GM15510 (cell line): Measurements from ENCODE around the gene SRSF2.

Experiments used
- POLR2A ChIP-seq: IDR thresholded peaks from 3 replicates; pipeline ENCODE4 v1.6.1; 2011; ENCODE audit warnings: borderline replicate concordance; ENCODE audit not compliant: insufficient read length; ENCODE audit errors: extremely low read depth

The SRSF2 gene

GRCh38 chr17:76727745-76728456 is 9.2 kb downstream of the SRSF2 start:
- peak; percentile 18 for TF ChIP-seq POLR2A

GRCh38 chr17:76726776-76727718 is 10.1 kb downstream of the SRSF2 start, which contains the start of gene METTL23:
TSS of gene METTL23 (plus strand) at chr17:76726839. CDS start at chr17:76729711, 2,872 bp downstream.
- peak; percentile 63 for TF ChIP-seq POLR2A

GRCh38 chr17:76726231-76726775 is 10.8 kb downstream of the SRSF2 start, which contains the start of gene JMJD6:
TSS of gene JMJD6 (minus strand) at chr17:76726606. CDS start at chr17:76726475, 131 bp downstream.
- peak; percentile 55 for TF ChIP-seq POLR2A

GRCh38 chr17:76725580-76726230 is 11.4 kb downstream of the SRSF2 start:
- no peak for TF ChIP-seq POLR2A

GRCh38 chr17:76723812-76724211 is 13.3 kb downstream of the SRSF2 start:
- no peak for TF ChIP-seq POLR2A

GRCh38 chr17:76722279-76722678 is 14.9 kb downstream of the SRSF2 start:
- TF ChIP-seq POLR2A, result no peak

- TF ChIP-seq POLR2A, result no peak
These were observed 15.7 kb downstream of the SRSF2 start for GRCh38 chr17:76721463-76721862.

GRCh38 chr17:76720941-76721340 is 16.2 kb downstream of the SRSF2 start:
- TF ChIP-seq POLR2A, result no peak

GRCh38 chr17:76720211-76720610 is 16.9 kb downstream of the SRSF2 start:
- TF ChIP-seq POLR2A, result no peak

- TF ChIP-seq POLR2A, result no peak
These were observed 18.6 kb downstream of the SRSF2 start for GRCh38 chr17:76718516-76718915.

GRCh38 chr17:76716839-76717215 is 20.3 kb downstream of the SRSF2 start:
- no peak for TF ChIP-seq POLR2A

- no peak for TF ChIP-seq POLR2A
These were observed 20.8 kb downstream of the SRSF2 start for GRCh38 chr17:76716146-76716838.

- no peak for TF ChIP-seq POLR2A
These were observed 21.7 kb downstream of the SRSF2 start for GRCh38 chr17:76715496-76715830.

- no peak for TF ChIP-seq POLR2A
These were observed 22.2 kb downstream of the SRSF2 start for GRCh38 chr17:76714822-76715495.
